DMS 273 (cell line): ENCODE results near the gene ADAMTSL1.

Experiments used
- DNase-seq: peaks from one replicate; lab custom pipeline; 2025; ENCODE audit not compliant: unreplicated experiment; lab: John Stamatoyannopoulos, UW

ADAMTSL1 gene

GRCh38 chr9:18545636-18546360, 71.8 kb downstream of the ADAMTSL1 start:
- DNase-seq = no peak

GRCh38 chr9:18548456-18548855, 74.5 kb downstream of the ADAMTSL1 start:
- DNase-seq = no peak

- no peak for DNase-seq
Observed at GRCh38 chr9:18549772-18550171, 75.8 kb downstream of the ADAMTSL1 start.

GRCh38 chr9:18550286-18550685, 76.3 kb downstream of the ADAMTSL1 start:
- no peak for DNase-seq

GRCh38 chr9:18554244-18554643, 80.3 kb downstream of the ADAMTSL1 start:
- DNase-seq = no peak

- DNase-seq = no peak
Observed at GRCh38 chr9:18555105-18555883, 81.3 kb downstream of the ADAMTSL1 start.

GRCh38 chr9:18564018-18564880, 90.3 kb downstream of the ADAMTSL1 start:
- no peak for DNase-seq

- no peak for DNase-seq
Observed at GRCh38 chr9:18566121-18566520, 92.2 kb downstream of the ADAMTSL1 start.

GRCh38 chr9:18568973-18569372, 95.0 kb downstream of the ADAMTSL1 start:
- DNase-seq = peak; percentile 13

GRCh38 chr9:18569941-18570630, 96.1 kb downstream of the ADAMTSL1 start:
- DNase-seq = no peak

GRCh38 chr9:18573021-18573556, 99.1 kb downstream of the ADAMTSL1 start:
- no peak for DNase-seq

GRCh38 chr9:18575686-18576085, 101.7 kb downstream of the ADAMTSL1 start:
- no peak for DNase-seq

- no peak for DNase-seq
Observed at GRCh38 chr9:18579536-18579935, 105.6 kb downstream of the ADAMTSL1 start.

GRCh38 chr9:18580151-18580550, 106.2 kb downstream of the ADAMTSL1 start:
- DNase-seq = no peak

- DNase-seq = no peak
Observed at GRCh38 chr9:18585996-18586395, 112.0 kb downstream of the ADAMTSL1 start.

GRCh38 chr9:18588002-18588401, 114.0 kb downstream of the ADAMTSL1 start:
- no peak for DNase-seq

- no peak for DNase-seq
Observed at GRCh38 chr9:18591261-18591660, 117.3 kb downstream of the ADAMTSL1 start.

GRCh38 chr9:18594837-18595236, 120.9 kb downstream of the ADAMTSL1 start:
- DNase-seq = no peak

- DNase-seq = no peak
Observed at GRCh38 chr9:18595597-18595996, 121.6 kb downstream of the ADAMTSL1 start.

- DNase-seq = no peak
Observed at GRCh38 chr9:18596920-18597319, 123.0 kb downstream of the ADAMTSL1 start.

GRCh38 chr9:18598969-18599368, 125.0 kb downstream of the ADAMTSL1 start:
- DNase-seq = no peak
